IMR-90 (cell line): Measurements from ENCODE around the gene TEK. TPM values are rescaled to one million over a fixed set of nuclear protein-coding genes. Genes with fewer than 3 reads are reported as not detected.

Experiments used
- ATAC-seq: fragments of 200-7000 bp; cut with Tn5 transposase; 2 replicates; pipeline ENCODE4 v1.9.1; 2020; ENCODE audit warnings: low read depth, mild to moderate bottlenecking, moderate library complexity
- BruUV-seq: library from RNA; stranded (reverse); fragments of 400-500 nt; replicated peaks from 2 replicates; lab custom pipeline; 2021; lab: Mats Ljungman, UMichigan
- CTCF ChIA-PET: fragments of 300-600 bp; formaldehyde crosslinking; extraction: SDS; loops from one replicate; lab custom pipeline; 2021; ENCODE audit warnings: antibody characterized with exemption; lab: Yijun Ruan, JAX
- POLR2A ChIA-PET: fragments of 300-600 bp; sonication (Branson Sonifier 250); formaldehyde crosslinking; loops from one replicate; lab custom pipeline; 2022; ENCODE audit warnings: antibody characterized with exemption; ENCODE audit not compliant: unreplicated experiment; lab: Charles Lee
- DNase-seq: peaks from one replicate; pipeline ENCODE4 v3.0.0; 2013
- H2AFZ ChIP-seq: replicated peaks from 2 replicates; pipeline ENCODE3; 2013; ENCODE audit warnings: low read length, mild to moderate bottlenecking; ENCODE audit not compliant: poor library complexity
- H2AK5ac ChIP-seq: 2 replicates; pipeline ENCODE4 v1.6.1; 2013; ENCODE audit warnings: low read depth, low read length, inconsistent platforms
- H2AK9ac ChIP-seq: replicated peaks from 2 replicates; pipeline ENCODE3; 2013; ENCODE audit warnings: mild to moderate bottlenecking, low read depth, low read length, moderate library complexity; ENCODE audit not compliant: poor library complexity
- H2BK120ac ChIP-seq: 2 replicates; pipeline ENCODE4 v1.6.1; 2013; ENCODE audit warnings: low read depth, low read length, inconsistent platforms
- H2BK15ac ChIP-seq: 3 replicates; pipeline ENCODE4 v1.6.1; 2013; ENCODE audit warnings: low read depth, low read length, inconsistent platforms
- H2BK20ac ChIP-seq: 2 replicates; pipeline ENCODE4 v1.6.1; 2013; ENCODE audit warnings: low read depth, mild to moderate bottlenecking, inconsistent platforms, low read length, moderate library complexity
- H2BK5ac ChIP-seq: 2 replicates; pipeline ENCODE4 v1.6.1; 2013; ENCODE audit warnings: mild to moderate bottlenecking, low read depth, low read length, inconsistent platforms; ENCODE audit not compliant: poor library complexity, severe bottlenecking
- H3K14ac ChIP-seq: replicated peaks from 2 replicates; pipeline ENCODE4 v1.6.1; 2013; ENCODE audit warnings: low read depth, low read length, inconsistent platforms
- H3K18ac ChIP-seq: 2 replicates; pipeline ENCODE4 v1.6.1; 2013; ENCODE audit warnings: low read depth, low read length, control low read depth
- H3K23ac ChIP-seq: 2 replicates; pipeline ENCODE4 v1.6.1; 2013; ENCODE audit warnings: low read depth, low read length, inconsistent platforms
- H3K27ac ChIP-seq: 2 replicates; pipeline ENCODE4 v1.5.1; 2013; ENCODE audit warnings: mild to moderate bottlenecking, control low read depth, low read length; ENCODE audit not compliant: insufficient read depth
- H3K27me3 ChIP-seq: 2 replicates; pipeline ENCODE4 v1.6.1; 2013; ENCODE audit warnings: low read length; ENCODE audit not compliant: control insufficient read depth, insufficient read depth
- H3K36me3 ChIP-seq: 2 replicates; pipeline ENCODE4 v1.6.1; 2013; ENCODE audit warnings: low read length, mixed read lengths; ENCODE audit not compliant: control insufficient read depth, insufficient read depth
- H3K4ac ChIP-seq: 2 replicates; pipeline ENCODE4 v1.6.1; 2013; ENCODE audit warnings: low read depth, low read length, inconsistent platforms
- H3K4me1 ChIP-seq: 2 replicates; pipeline ENCODE4 v1.6.1; 2013; ENCODE audit warnings: low read length, mixed read lengths; ENCODE audit not compliant: control insufficient read depth, insufficient read depth
- H3K4me2 ChIP-seq: 2 replicates; pipeline ENCODE4 v1.6.1; 2013; ENCODE audit warnings: low read depth, mild to moderate bottlenecking, control low read depth, low read length, moderate library complexity
- H3K4me3 ChIP-seq: 2 replicates; pipeline ENCODE4 v1.5.1; 2013; ENCODE audit warnings: low read depth, mild to moderate bottlenecking, control low read depth, low read length, moderate library complexity; ENCODE audit not compliant: insufficient read depth
- H3K56ac ChIP-seq: 2 replicates; pipeline ENCODE4 v1.6.1; 2013; ENCODE audit warnings: low read length, inconsistent platforms; ENCODE audit not compliant: insufficient read depth; ENCODE audit errors: extremely low read depth
- H3K79me1 ChIP-seq, 2 experiments: 2 replicates each; pipeline ENCODE4 v1.6.1; 2013; ENCODE audit warnings: low read length in 2 of 2, inconsistent platforms in 1 of 2, low read depth in 1 of 2
- H3K9ac ChIP-seq: 2 replicates; pipeline ENCODE4 v1.6.1; 2013; ENCODE audit warnings: low read depth, low read length, control low read depth
- H3K9me1 ChIP-seq: 2 replicates; pipeline ENCODE4 v1.6.1; 2013; ENCODE audit warnings: low read length, inconsistent platforms; ENCODE audit not compliant: insufficient read depth
- H3K9me3 ChIP-seq: 2 replicates; pipeline ENCODE4 v1.6.1; 2013; ENCODE audit warnings: low read length; ENCODE audit not compliant: control insufficient read depth, insufficient read depth
- H4K20me1 ChIP-seq: 2 replicates; pipeline ENCODE4 v1.6.1; 2013; ENCODE audit warnings: low read length, inconsistent platforms; ENCODE audit not compliant: insufficient read depth
- H4K5ac ChIP-seq: 2 replicates; pipeline ENCODE4 v1.6.1; 2013; ENCODE audit warnings: mild to moderate bottlenecking, low read depth, low read length, control low read depth
- H4K8ac ChIP-seq, 2 experiments: 2 replicates each; pipeline ENCODE4 v1.6.1; 2013; ENCODE audit warnings: low read depth in 2 of 2, low read length in 2 of 2, control low read depth in 1 of 2, inconsistent platforms in 1 of 2
- H4K91ac ChIP-seq: 2 replicates; pipeline ENCODE4 v1.6.1; 2013; ENCODE audit warnings: low read depth, low read length, inconsistent platforms; ENCODE audit not compliant: insufficient read depth
- BHLHE40 ChIP-seq: fragments of 150-350 bp; IDR thresholded peaks from 2 replicates; pipeline ENCODE4 v1.6.1; 2016; ENCODE audit warnings: mild to moderate bottlenecking, low read depth, low read length
- CHD1 ChIP-seq: IDR thresholded peaks from 2 replicates; pipeline ENCODE4 v1.6.1; 2012; ENCODE audit warnings: low read depth, low read length, improper control_type of control experiment
- CTCF ChIP-seq: conservative IDR thresholded peaks from 2 replicates; pipeline ENCODE4 v1.5.1; 2012; ENCODE audit warnings: mild to moderate bottlenecking, low read depth, low read length, improper control_type of control experiment
- ELK1 ChIP-seq: fragments of 150-350 bp; IDR thresholded peaks from 2 replicates; pipeline ENCODE4 v1.6.1; 2016; ENCODE audit warnings: low read depth, mild to moderate bottlenecking, low read length, moderate library complexity, borderline replicate concordance
- FOS ChIP-seq: fragments of 150-350 bp; IDR thresholded peaks from 2 replicates; pipeline ENCODE4 v1.6.1; 2016; ENCODE audit warnings: low read depth, low read length
- MAFK ChIP-seq: IDR thresholded peaks from 2 replicates; pipeline ENCODE4 v1.6.1; 2012; ENCODE audit warnings: low read depth, low read length, improper control_type of control experiment
- NFE2L2 ChIP-seq: fragments of 150-350 bp; IDR thresholded peaks from 2 replicates; pipeline ENCODE4 v1.6.1; 2016; ENCODE audit warnings: low read depth, mild to moderate bottlenecking, low read length
- POLR2A ChIP-seq: IDR thresholded peaks from 2 replicates; pipeline ENCODE4 v1.6.1; 2012; ENCODE audit warnings: mild to moderate bottlenecking, low read depth, low read length
- RCOR1 ChIP-seq: IDR thresholded peaks from 2 replicates; pipeline ENCODE4 v1.6.1; 2012; ENCODE audit warnings: mild to moderate bottlenecking, low read length, improper control_type of control experiment; ENCODE audit not compliant: insufficient replicate concordance
- USF2 ChIP-seq: fragments of 150-350 bp; IDR thresholded peaks from 2 replicates; pipeline ENCODE4 v1.6.1; 2017; ENCODE audit warnings: mild to moderate bottlenecking, antibody characterized with exemption, low read length, low read depth
- WGBS, 2 experiments: methylation state at CpG; one replicate each; pipeline versions ENCODE4 v1.1.5 to v1.1.7; 2013; ENCODE audit warnings: missing lambda C conversion rate in 2 of 2; ENCODE audit not compliant: insufficient read length in 1 of 2; ENCODE audit errors: extremely low coverage in 2 of 2; 5-methylcytosine and 5-hydroxymethylcytosine counted together
- dilution Hi-C: fragments of 300-500 bp; cut with HindIII; formaldehyde crosslinking; loops from one replicate; pipeline ENCODE4 v1.14.3; 2018; ENCODE audit warnings: low sequenced_read_pairs; ENCODE audit not compliant: unreplicated experiment
- in situ Hi-C: fragments of 300-500 bp; cut with MboI; formaldehyde crosslinking; loops from 3 replicates; pipeline ENCODE4 v1.14.3; 2019; ENCODE audit warnings: low sequenced_read_pairs, inconsistent platforms, mixed read lengths
- intact Hi-C: fragments of 100-400 bp; cut with micrococcal nuclease; formaldehyde crosslinking; loops from 2 replicates; pipeline ENCODE4 v1.10.0; 2022
- polyA plus RNA-seq, 3 experiments: library from polyadenylated mRNA; depleted of rRNA; stranded (reverse); fragments of >200 nt; gene quantifications; 2 replicates each; pipeline ENCODE4 v1.2.3, GENCODE V29; 2012; ENCODE audit warnings: low replicate concordance in 1 of 3
- total RNA-seq: library from RNA; depleted of rRNA; stranded (reverse); fragments of >200 nt; gene quantifications from 2 replicates; pipeline ENCODE4 v1.2.3, GENCODE V29; 2012

Gene TEK
- total and polyA plus RNA-seq, 2 of the 4 experiments (the other 2 are of a cell fraction): 6.3 to 11.7 TPM

GRCh38 chr9:27107241-27107640 is 1.8 kb upstream of the TEK start:
- no peak overlapping the region for H2BK15ac ChIP-seq
- H3K9me1 ChIP-seq: no peaks in the 10 kb centered on the region
- no peak overlapping the region for H3K14ac ChIP-seq
- no peak overlapping the region for H3K56ac ChIP-seq
- no peak overlapping the region for H3K4me2 ChIP-seq
- H3K18ac ChIP-seq: no peak overlapping the region
- POLR2A ChIA-PET: interaction anchor here (0.7 kb wide), 1 partner anchor 11 kb away, joined by 13 read pairs; no protein-coding TSS in a partner anchor
- no peak overlapping the region for H2BK5ac ChIP-seq
- TF ChIP-seq MAFK (no peak), CTCF (no peak), ELK1 (no peak), RCOR1 (no peak), BHLHE40 (no peak), USF2 (no peak), CHD1 (no peak), POLR2A (no peak), NFE2L2 (no peak), FOS (no peak)
- H2AK9ac ChIP-seq: no peak overlapping the region
- WGBS, 2 experiments: no CpG with 5 or more reads among the region's 2 CpGs
- H3K4me1 ChIP-seq: peaks cover 11% of the 10 kb centered on the region
- no peak overlapping the region for H3K4ac ChIP-seq
- no peak overlapping the region for H4K5ac ChIP-seq
- no peak overlapping the region for H3K27ac ChIP-seq
- H4K8ac ChIP-seq: peak overlapping the region in 1 of 2 experiments; percentile 1; a peak in 1 of 4 replicates
- intact Hi-C loops: no loop called here
- no peak overlapping the region for H2BK20ac ChIP-seq
- in situ Hi-C loops: no loop called here
- no peak overlapping the region for H3K4me3 ChIP-seq
- no peaks in the 10 kb centered on the region for H3K9me3 ChIP-seq
- H4K20me1 ChIP-seq: no peaks in the 10 kb centered on the region
- H3K9ac ChIP-seq: no peak overlapping the region
- H3K36me3 ChIP-seq: 0 out of 2 replicates have a peak, but pooled peaks cover under 1% of the 10 kb centered on the region
- H3K23ac ChIP-seq: no peak overlapping the region
- no peak overlapping the region for H2AK5ac ChIP-seq
- DNase-seq: no peak
- no peak overlapping the region for H4K91ac ChIP-seq
- dilution Hi-C loops: no loop called here
- CTCF ChIA-PET: interaction anchor here (0.6 to 1.4 kb wide), 2 partner anchors 12 to 217 kb away, joined by 5 to 10 read pairs; no protein-coding TSS in a partner anchor
- H3K27me3 ChIP-seq: no peaks in the 10 kb centered on the region
- H2AFZ ChIP-seq: no peak overlapping the region
- no TSS peak for BruUV-seq
- no peak for ATAC-seq
- peak overlapping the region; percentile 3; the same call in 1 of the 2 replicates for H2BK120ac ChIP-seq
- peaks cover 2 to 20% of the 10 kb centered on the region in 2 experiments; a peak in 3 of 4 replicates for H3K79me1 ChIP-seq
